PC-9 (cell line): Measurements from ENCODE around the gene USP12. TPM values are rescaled to one million over a fixed set of nuclear protein-coding genes. Genes with fewer than 3 reads are reported as not detected.
A peak's percentile ranks its signal among the peaks of the same experiment; 100 is the strongest.

Source experiments
- BruUV-seq: library from RNA; stranded (reverse); fragments of 400-500 nt; replicated peaks from 2 replicates; lab custom pipeline; 2021; lab: Mats Ljungman, UMichigan
- CTCF ChIA-PET: fragments of 300-600 bp; sonication (Branson Sonifier 250); formaldehyde crosslinking; loops from one replicate; lab custom pipeline; 2022; ENCODE audit warnings: antibody characterized with exemption; lab: Charles Lee
- POLR2A ChIA-PET: fragments of 300-600 bp; sonication (Branson Sonifier 250); formaldehyde crosslinking; loops from one replicate; lab custom pipeline; 2022; ENCODE audit warnings: antibody characterized with exemption; ENCODE audit not compliant: unreplicated experiment; lab: Charles Lee
- DNase-seq, 2 experiments: peaks; one replicate each; pipeline versions ENCODE4 v3.0.0 to v3.0.0-alpha.2; 2015 to 2022; ENCODE audit warnings: mixed read lengths in 1 of 2
- H2AFZ ChIP-seq: fragments of 200-600 bp; sonication (generic); 2 replicates; pipeline ENCODE4 v1.8.1; 2017; ENCODE audit warnings: antibody characterized with exemption
- H3F3A ChIP-seq: fragments of 200-600 bp; sonication (generic); 2 replicates; pipeline ENCODE4 v1.8.1; 2017; ENCODE audit warnings: antibody characterized with exemption, mild to moderate bottlenecking, low read depth; ENCODE audit not compliant: insufficient read depth
- H3K27ac ChIP-seq: fragments of 200-600 bp; sonication (generic); 2 replicates; pipeline ENCODE4 v1.6.1; 2016; ENCODE audit warnings: mixed run types
- H3K27me3 ChIP-seq: fragments of 200-600 bp; sonication (generic); 2 replicates; pipeline ENCODE4 v1.6.1; 2016; ENCODE audit warnings: low read depth, mixed run types; ENCODE audit not compliant: insufficient read depth
- H3K36me3 ChIP-seq: fragments of 200-600 bp; sonication (generic); 2 replicates; pipeline ENCODE4 v1.6.1; 2016; ENCODE audit warnings: low read depth, mixed run types
- H3K4me1 ChIP-seq: fragments of 200-600 bp; sonication (generic); replicated peaks from 2 replicates; pipeline ENCODE4 v1.6.1; 2016; ENCODE audit warnings: mixed run types; ENCODE audit not compliant: insufficient read depth
- H3K4me2 ChIP-seq: fragments of 200-600 bp; sonication (generic); 2 replicates; pipeline ENCODE4 v1.6.1; 2017; ENCODE audit warnings: mixed run types
- H3K4me3 ChIP-seq: fragments of 200-600 bp; sonication (generic); 2 replicates; pipeline ENCODE4 v1.6.1; 2016; ENCODE audit warnings: mixed run types
- H3K79me2 ChIP-seq: fragments of 200-600 bp; sonication (generic); 2 replicates; pipeline ENCODE4 v1.6.1; 2017; ENCODE audit warnings: low read depth, mixed run types
- H3K9me2 ChIP-seq: fragments of 200-600 bp; sonication (generic); 2 replicates; pipeline ENCODE4 v1.8.1; 2017; ENCODE audit warnings: mild to moderate bottlenecking; ENCODE audit not compliant: insufficient read depth
- H3K9me3 ChIP-seq: fragments of 200-600 bp; sonication (generic); 2 replicates; pipeline ENCODE4 v1.8.1; 2016; ENCODE audit warnings: low read depth; ENCODE audit not compliant: insufficient read depth
- H4K20me1 ChIP-seq: fragments of 200-600 bp; sonication (generic); 2 replicates; pipeline ENCODE4 v1.8.1; 2017; ENCODE audit not compliant: insufficient read depth
- CTCF ChIP-seq: fragments of 200-600 bp; sonication (generic); conservative IDR thresholded peaks from 2 replicates; pipeline ENCODE4 v1.6.1; 2017; ENCODE audit warnings: mixed run types, antibody characterized with exemption, mild to moderate bottlenecking, moderate library complexity
- EZH2 ChIP-seq: fragments of 200-600 bp; sonication (generic); IDR thresholded peaks from 2 replicates; pipeline ENCODE4 v1.8.0; 2017; ENCODE audit warnings: antibody characterized with exemption, low read depth
- intact Hi-C: fragments of 100-400 bp; cut with micrococcal nuclease; formaldehyde crosslinking; loops from one replicate; pipeline ENCODE4 v1.10.0; 2022; ENCODE audit not compliant: unreplicated experiment
- total RNA-seq: library from RNA; stranded (reverse); gene quantifications from 2 replicates; pipeline ENCODE4 v1.2.3, GENCODE V29; 2021

Gene USP12
- total RNA-seq, 1 experiment from 2014 or later, result 20.8 TPM

- peak overlapping the region; percentile 57 for H3K27ac ChIP-seq
- H3K9me2 ChIP-seq, result no peaks in the 10 kb centered on the region
- H3K36me3 ChIP-seq, result 0 out of 2 replicates have a peak, but pooled peaks cover 6% of the 10 kb centered on the region
- no peaks in the 10 kb centered on the region for H3K27me3 ChIP-seq
- H3K4me2 ChIP-seq, result no peak overlapping the region
- no peak overlapping the region for H2AFZ ChIP-seq
- DNase-seq, result no peak
- no TSS peak for BruUV-seq
- ChIA-PET POLR2A (no interaction called here), CTCF (no interaction called here)
- TF ChIP-seq CTCF (no peak), EZH2 (no peak)
- intact Hi-C loops, result no loop called here
- H3K9me3 ChIP-seq, result peaks cover 10% of the 10 kb centered on the region; the same call in 1 of the 2 replicates
- H3F3A ChIP-seq, result peaks cover 16% of the 10 kb centered on the region
- no peak overlapping the region for H3K4me3 ChIP-seq
- H3K4me1 ChIP-seq, result peaks cover 14% of the 10 kb centered on the region; the same call in 1 of the 2 replicates
- H4K20me1 ChIP-seq, result 0 out of 2 replicates have a peak, but pooled peaks cover 6% of the 10 kb centered on the region
- peaks cover 80% of the 10 kb centered on the region for H3K79me2 ChIP-seq
Measured at GRCh38 chr13:27130223-27130978, 41.2 kb downstream of the USP12 start.

- Histone ChIP-seq H3K9me2 (no peaks in the 10 kb centered on the region), H2AFZ (no peak overlapping the region), H3K4me3 (no peak overlapping the region), H3F3A (peaks cover 16% of the 10 kb centered on the region), H4K20me1 (0 out of 2 replicates have a peak, but pooled peaks cover 6% of the 10 kb centered on the region), H3K9me3 (peaks cover 10% of the 10 kb centered on the region), H3K79me2 (peaks cover 83% of the 10 kb centered on the region), H3K27ac (no peak overlapping the region), H3K27me3 (no peaks in the 10 kb centered on the region), H3K4me1 (peaks cover 14% of the 10 kb centered on the region; the same call in 1 of the 2 replicates), H3K36me3 (0 out of 2 replicates have a peak, but pooled peaks cover 6% of the 10 kb centered on the region), H3K4me2 (no peak overlapping the region)
- ChIA-PET CTCF (no interaction called here), POLR2A (no interaction called here)
- no TSS peak for BruUV-seq
- no peak for TF ChIP-seq EZH2
- no peak for TF ChIP-seq CTCF
- intact Hi-C loops, result no loop called here
- DNase-seq, result no peak
Measured at GRCh38 chr13:27128825-27129627, 42.6 kb downstream of the USP12 start.

- ChIA-PET CTCF (no interaction called here), POLR2A (no interaction called here)
- H4K20me1 ChIP-seq, result 0 out of 2 replicates have a peak, but pooled peaks cover 6% of the 10 kb centered on the region
- H3K79me2 ChIP-seq, result peaks cover 69% of the 10 kb centered on the region
- H2AFZ ChIP-seq, result no peak overlapping the region
- intact Hi-C loops, result no loop called here
- no peaks in the 10 kb centered on the region for H3K9me2 ChIP-seq
- no peak overlapping the region for H3K27ac ChIP-seq
- peaks cover 7% of the 10 kb centered on the region for H3F3A ChIP-seq
- BruUV-seq, result no TSS peak
- DNase-seq, result no peak
- H3K27me3 ChIP-seq, result no peaks in the 10 kb centered on the region
- 0 out of 2 replicates have a peak, but pooled peaks cover 6% of the 10 kb centered on the region for H3K36me3 ChIP-seq
- H3K4me1 ChIP-seq, result peaks cover 8% of the 10 kb centered on the region; the same call in 1 of the 2 replicates
- TF ChIP-seq CTCF, result no peak
- TF ChIP-seq EZH2, result no peak
- no peak overlapping the region for H3K4me3 ChIP-seq
- no peak overlapping the region for H3K4me2 ChIP-seq
- H3K9me3 ChIP-seq, result peaks cover 10% of the 10 kb centered on the region
Measured at GRCh38 chr13:27126859-27127258, 44.8 kb downstream of the USP12 start.
